Islet precursor cell (in vitro differentiated cells): ENCODE results near the gene ATP5MG.
"Not testable (repeated sequence)": the region's sequence is repeated elsewhere in the genome, so short reads cannot be mapped to it uniquely, and the experiment has no call there.

ENCODE experiments used
- DNase-seq: peaks from one replicate; pipeline ENCODE4 v3.0.0-alpha.2; 2018

The ATP5MG gene

DNA sequence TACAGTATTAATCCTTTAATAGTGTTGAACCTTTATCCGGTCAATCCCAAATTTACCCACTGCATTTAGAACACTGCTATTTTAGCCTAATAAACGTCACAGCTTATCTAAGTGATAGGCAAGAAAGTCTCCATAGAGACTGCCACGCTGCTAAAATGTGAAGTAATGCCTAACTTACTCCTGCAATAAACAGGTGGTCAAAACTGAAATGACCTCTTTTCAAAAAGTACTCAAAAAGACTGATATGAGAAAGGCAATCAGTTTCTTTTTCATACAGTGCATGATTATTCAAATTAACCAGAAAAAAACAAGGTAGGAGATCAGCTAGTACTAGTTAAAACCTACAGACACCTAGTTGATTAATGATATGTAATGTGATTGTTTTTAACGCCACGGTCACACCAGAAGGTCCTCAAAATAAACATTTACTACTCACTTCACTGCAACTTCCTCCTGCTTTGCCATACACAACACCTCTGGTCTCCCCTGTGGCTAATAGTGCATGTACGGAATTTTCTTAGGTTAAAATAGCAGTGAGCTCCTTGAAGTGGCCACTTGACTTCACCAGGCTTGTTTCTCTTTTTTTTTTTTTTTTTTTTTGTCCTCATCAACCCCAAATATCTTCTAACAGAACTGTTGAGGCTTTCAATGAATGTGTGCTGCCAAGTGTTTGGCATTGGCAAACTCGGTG is 8.8 kb downstream of the ATP5MG start:
- no peak for DNase-seq

DNA sequence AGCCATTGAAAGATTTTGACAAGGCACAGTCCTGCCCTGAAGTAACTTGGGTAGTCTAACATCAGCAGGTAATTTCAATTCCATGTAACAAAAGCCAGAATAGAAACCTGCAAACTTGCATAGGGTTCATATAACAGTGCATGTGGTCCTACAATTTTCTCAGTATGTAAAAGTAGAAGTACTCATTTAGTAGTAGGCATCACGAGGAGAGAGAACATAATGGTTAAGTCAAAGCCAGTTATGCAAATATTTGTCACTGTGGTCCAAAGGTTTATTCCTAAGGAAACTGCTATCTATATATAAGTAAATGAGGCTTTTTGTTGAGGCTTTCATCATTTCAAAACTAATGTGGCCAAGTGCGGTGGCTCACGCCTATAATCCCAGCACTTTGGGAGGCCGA is 10.1 kb downstream of the ATP5MG start:
- DNase-seq, result no peak

DNA sequence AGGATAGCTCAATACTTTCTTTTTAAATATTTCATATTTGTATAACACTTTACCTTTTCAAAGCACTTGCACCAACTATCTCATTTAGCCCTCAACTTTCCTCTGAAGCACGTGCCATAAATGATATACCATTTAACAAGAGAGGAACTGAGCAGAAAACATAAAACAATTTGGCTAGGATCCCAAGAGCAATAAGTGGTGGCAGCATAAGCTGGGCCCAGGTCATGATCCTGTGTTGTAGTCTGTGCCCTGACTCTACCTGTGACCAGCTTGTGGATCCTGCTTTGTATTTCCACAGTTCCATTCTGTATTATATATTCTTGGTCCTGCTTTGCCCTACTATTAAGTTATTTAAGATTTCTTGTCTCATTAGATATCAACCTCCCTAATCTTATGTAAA is 11.5 kb downstream of the ATP5MG start:
- no peak for DNase-seq

DNA sequence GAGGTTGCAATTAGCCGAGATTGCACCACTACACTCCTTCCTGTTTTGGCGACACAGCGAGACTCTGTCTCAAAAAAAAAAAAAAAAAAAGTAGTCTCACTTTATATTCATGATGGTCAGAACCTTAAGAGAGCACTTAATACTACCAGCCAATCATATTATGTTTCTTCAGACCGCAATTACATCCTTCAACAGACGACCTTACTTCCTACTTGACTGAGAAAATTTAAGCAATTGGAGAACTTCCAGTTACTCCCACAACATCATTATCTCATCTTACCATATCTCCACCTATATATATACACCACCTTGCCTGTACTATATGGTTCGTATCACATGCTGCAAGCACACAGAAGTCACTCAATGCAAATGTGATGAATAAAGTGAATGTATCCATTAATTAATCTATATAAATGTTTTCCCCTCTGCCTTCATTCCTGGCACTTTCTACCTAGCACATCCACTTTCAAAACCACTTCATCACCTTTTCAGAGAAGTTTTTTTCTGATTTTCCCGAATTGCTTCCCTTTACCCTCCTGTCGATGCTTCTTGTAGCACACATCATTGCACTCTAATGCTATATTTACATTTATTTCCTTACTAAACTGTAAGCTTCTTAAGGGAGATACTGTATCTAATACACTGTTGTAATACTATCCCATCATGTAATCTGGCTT is 13.8 kb downstream of the ATP5MG start:
- DNase-seq, result no peak

DNA sequence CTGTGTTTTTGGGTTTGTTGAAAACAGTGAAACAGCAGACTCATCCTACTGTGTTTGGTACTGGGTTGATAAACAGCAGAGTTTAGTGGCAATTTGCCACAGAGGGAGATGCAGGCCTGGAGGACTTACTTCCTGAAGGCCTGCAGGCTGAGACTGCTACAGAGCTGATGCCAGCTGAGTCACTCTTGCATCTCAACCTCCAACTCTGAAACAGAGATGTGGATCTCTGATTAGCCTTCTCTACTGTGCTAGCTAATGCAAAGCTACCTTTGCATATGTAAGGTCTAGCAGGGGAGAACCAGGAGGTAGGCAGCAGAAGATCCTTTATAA is 14.3 kb downstream of the ATP5MG start:
- DNase-seq, result peak; percentile 96

DNA sequence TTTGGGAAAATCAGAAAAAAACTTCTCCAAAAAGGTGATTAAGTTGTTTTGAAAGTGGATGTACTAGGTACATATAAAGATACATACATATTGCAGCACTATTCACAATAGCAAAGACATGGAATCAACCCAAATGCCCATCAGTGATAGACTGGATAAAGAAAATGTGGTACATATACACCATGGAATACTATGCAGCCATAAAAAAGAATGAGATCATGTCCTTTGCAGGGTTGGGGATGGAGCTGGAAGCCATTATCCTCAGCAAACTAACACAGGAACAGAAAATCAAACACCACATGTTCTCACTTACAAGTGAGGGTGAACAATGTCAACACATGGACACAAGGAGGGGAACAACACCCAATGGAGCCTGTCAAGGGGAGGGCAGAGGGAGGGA is 15.5 kb downstream of the ATP5MG start:
- DNase-seq, result not testable (repeated sequence)

DNA sequence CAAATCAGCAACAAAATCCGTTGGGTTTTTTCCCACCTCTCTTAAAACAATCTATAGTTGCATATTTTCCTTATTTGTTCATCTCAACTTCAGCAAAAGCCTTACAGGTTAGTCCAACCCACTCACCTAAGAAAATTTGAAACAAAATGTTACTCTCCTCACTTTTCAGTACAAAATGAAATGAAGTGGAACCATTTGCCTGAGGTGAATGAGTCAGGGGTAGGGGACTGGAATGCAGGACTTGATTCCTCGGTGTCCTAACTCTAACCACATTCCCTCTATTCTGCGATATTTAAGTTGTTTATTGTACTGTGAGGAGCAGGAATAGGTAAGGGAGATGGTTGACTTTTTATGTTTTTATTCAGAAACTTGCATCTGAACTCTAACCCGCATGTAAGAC is 16.4 kb downstream of the ATP5MG start:
- DNase-seq, result no peak

DNA sequence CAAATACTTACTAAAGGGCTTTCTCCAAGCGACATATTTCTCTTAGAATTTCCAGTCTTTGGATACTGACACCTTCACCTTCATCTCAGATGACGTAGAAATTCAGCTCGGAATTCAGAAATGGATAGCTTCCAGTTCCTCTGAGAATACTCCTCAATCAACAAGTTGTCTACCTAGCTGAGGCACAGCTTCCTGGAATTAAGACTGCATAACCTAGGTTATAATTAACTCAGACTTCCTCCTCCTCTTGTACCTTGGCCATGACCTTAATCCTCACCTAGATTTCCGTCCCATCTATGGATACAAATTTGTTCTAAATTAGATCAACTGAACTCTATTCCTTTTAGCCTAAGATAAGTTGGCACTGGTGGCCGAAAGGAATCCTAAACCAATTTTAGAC is 17.4 kb downstream of the ATP5MG start:
- DNase-seq, result no peak

DNA sequence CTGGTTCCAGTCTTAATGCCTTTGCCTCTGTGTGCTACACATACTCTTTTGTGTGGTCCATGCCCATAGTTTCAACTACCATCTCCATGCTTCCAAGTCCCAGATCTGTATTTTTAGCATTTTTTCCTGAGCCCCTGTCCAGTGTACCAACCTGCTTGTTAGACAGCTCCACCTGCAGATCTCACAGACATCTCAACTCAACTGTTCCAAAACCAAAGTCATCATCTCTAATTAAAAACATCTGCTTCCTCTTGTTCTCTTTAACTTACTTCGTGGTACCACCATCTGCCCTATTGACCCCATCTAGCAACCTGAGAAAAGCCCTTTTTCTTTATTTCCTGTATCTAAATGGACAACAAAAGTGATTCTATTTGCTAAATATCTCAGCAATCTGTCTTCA is 26.3 kb downstream of the ATP5MG start:
- DNase-seq, result no peak

DNA sequence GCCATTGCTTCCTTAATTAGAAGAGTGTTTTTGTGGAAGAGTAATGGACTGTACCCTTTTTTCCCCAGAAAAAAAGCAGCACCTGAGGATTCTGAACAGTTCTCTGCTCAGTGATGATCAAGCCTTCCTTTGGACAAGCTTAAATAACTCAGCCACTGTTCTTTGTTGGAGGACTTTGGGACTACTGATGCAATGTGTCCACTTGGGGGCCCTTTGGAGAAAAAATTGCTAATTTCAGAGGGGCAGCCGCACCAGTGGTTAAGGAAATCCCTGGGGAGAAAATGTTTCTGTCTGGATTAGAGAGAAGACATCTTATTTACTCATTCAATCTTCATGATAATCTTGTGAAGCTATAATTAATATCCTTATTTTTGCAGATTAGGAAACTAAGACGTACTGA is 29.6 kb downstream of the ATP5MG start:
- no peak for DNase-seq

DNA sequence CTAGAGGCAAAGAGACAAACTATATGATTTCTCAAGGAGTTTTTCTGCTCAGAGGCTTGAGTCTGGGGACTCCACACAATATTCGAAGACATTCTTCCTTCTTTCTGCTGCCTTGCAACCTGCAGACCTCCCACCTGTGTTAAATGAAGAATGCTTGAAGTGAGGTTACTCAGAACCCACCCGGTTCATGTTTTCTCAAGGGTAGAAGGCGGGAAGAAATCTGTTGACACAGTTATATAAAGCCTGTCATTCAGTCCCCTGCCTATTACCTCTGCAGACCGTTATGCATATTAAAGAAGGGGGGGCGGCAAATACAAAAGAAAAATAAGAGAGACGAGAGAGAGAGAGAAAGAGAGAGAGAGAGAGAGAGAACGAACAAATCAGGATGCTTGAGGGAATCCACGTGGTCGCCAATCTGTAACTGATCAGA is 32.7 kb downstream of the ATP5MG start:
- DNase-seq, result no peak

DNA sequence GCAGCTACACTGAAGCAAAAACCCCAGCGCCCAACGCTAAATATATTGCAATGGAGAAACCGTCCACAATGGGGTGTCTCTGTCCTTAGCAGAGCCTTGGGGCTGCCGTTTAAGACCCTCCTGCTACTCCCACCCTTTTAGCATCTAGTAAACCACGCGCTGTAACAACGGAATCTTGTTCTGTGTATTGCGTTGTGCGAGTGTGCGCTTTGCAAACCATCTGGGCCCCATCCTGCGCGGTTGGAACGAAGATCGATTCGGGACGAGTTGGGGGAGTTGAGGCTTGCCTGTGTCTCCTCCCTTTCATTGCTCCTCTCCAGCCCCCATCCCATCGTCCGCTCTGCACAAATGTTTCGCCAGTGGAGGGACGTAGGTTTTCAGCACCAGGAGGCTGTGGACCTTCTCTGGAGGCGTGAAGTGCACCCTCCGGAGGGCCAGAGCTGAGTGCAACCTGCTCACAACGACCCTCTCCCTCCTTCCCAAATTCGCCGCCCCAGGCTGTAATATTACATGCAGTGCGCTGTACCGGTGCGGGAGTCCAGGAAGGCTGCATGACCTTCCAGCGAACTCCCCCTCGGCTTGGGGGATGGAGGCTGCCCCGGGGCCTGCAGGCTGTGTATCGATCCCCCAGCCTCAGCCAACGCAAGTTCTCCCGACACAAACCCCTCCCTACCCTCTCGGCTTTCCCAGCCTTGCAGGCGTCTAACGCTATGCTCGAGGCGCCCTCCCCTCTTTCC is 33.3 kb downstream of the ATP5MG start:
- peak; percentile 77 for DNase-seq

DNA sequence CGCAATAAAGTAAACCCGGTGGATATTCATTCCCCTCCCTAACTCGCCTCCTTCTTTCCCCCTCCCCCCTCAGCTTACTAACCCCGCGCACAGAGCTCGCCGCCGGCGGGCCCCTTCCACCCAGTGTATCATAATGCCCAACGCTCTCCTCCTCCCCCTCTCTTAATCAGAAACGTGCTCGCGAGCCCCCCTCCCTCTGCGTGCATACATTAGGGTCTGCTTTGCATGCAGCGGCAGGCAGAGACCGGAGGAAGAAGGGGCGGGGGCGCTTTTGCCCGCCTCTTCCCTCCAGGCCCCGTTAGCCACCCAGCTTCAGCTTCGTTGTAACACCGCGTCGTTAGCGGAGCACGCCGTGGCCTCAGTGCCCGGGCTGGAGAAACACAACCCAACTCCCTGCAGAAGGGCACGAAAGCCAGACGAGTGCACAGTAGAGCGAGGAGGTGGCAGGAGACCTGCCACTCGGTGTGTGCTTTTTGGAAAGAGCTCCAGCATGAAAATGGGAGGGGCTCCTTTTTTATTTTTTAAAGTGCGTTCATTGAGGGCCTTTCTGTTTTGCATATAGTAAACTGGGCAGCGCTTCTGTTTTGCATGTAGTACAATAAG is 34.0 kb downstream of the ATP5MG start:
- DNase-seq, result peak; percentile 90

DNA sequence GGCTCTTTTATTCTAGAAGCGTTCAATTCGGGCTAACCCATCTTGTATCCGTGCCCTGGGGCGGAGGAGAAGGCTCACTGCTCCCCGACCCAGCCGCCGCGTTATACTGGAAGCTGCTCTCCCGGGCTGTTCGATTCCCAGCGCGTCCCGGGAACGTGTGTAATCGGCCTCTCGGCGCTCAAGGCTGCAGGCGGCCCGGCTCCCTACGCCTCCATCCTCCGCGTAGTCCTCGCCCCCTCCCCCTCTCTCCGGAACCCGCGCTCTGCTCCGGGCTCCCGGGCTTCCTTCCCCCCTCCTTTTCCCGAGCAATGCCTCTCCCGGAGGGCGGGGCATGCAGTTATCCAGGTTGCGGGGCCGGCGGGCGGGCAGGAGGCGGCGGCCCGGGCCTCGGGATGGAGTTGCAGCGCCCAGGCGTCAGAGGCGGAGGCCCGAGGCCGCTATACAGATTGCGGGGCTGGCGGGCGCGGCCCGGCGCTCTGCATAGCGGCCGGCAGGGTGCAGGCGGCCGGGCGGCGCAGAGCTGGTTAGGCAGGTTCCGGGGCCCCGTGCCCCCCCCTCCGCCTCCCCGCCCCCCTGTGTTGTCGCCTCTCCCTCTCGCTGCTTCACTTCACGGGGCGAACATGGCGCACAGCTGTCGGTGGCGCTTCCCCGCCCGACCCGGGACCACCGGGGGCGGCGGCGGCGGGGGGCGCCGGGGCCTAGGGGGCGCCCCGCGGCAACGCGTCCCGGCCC is 34.7 kb downstream of the ATP5MG start, which contains the start of gene KMT2A:
TSS of gene KMT2A (plus strand) at position 600 of the 732 bp plus-strand sequence. CDS start at position 621, 21 bp downstream.
- peak; percentile 98 for DNase-seq

DNA sequence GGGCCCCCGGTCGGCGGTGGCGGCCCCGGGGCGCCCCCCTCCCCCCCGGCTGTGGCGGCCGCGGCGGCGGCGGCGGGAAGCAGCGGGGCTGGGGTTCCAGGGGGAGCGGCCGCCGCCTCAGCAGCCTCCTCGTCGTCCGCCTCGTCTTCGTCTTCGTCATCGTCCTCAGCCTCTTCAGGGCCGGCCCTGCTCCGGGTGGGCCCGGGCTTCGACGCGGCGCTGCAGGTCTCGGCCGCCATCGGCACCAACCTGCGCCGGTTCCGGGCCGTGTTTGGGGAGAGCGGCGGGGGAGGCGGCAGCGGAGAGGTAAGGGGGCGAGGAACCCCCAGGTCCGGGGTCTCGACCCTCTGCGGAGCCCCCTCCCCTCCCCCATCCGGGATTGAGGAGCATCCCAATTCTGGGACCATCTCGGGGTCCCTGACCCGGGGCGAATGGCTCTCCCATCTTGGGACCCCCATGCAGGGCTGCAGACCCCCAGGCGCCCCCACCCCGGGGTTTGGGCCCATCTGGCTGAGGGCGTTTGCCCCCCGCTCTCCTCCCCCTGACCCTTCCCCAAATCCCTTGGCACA is 35.3 kb downstream of the ATP5MG start:
- peak; percentile 55 for DNase-seq

DNA sequence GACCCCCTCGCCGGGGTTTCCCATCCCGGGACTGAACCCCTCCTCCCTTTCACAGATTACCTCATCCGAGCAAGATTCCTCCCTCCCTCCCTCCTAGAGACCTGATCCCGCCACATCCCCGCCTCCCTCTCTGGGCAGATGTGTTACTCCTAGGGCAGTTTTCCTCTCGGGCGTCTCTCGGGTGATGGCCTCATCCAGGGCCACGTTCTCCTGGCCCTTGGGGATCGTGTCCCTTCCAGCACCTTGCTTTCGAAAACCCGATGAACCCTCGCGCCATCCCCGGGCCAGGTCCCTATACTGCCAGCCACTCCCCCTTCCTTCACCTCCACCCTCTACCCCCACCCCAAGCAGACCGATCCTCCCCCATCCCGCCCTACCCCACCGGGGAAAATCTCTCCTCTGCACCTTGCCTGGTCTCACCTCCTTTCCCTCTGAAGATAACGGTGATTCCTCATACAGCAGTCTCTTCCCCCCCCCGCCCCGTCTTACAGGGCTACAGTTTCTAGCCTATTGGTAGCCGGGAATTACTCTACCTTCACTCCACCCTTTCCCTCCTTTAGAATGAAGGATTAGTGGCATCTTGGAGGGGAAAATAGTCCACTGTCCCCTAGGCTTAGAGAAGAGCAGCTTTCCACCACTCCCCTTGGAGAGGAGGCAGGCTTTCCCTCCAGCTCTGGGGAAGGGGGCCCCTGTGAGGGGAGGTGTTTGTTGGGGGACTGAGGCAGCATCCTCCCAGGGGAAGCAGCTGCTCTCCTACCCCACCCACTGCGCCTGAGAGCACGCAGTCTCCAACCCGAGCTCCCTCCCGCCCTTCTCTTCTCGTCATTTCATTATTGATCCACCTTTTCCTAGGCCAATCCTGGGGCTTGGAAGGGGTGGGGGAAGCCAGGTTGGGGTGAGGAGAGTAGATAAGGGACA is 36.1 kb downstream of the ATP5MG start:
- peak; percentile 71 for DNase-seq

DNA sequence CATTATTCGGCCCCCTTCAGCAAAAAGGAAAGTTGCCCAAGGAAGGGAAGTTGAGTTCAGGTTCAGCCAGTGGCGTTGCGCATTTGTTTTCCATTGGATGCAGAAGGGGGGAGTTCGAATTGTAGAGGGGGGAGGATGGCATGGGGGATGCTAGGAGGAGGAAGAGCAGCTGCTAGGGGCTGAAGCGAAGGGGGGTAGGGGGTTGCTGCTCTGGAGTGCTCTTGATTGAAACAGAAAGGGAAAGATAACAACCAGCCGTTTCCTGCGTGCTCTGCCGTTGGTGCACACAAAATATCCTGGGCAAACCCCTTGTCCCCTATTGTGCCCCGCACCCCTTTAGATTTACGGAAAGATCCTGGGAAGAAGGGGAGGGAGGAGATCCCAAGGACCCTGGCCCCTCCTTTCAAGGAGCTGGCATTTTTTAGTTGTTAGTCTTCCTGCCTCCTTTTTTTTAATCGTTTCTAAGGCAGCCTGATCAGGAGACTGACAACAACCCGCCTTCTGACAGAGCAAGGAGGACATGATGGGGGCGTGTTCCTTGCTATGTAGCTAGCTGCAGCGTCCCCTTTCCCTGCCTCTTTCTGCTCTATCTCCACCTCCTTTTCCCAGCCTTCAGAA is 37.0 kb downstream of the ATP5MG start:
- DNase-seq, result peak; percentile 83

DNA sequence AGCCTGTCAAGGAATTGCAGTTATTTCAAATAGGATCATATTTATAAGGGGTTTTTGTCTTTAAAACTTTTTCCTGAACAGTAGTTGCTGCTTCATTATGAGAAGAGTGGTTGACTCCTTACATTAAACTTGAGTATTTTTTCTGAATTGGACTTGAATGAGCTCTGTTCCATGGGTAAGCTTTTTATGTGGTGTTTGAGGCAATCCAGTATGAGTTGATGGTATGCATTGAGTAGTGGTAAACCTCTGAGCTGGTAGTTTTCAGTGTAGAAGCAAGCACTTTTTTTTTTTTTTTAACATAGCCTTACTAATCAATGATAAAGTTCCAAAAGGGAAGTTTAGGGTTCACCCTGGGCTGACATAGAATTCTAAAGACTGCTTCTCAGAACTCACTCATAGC is 38.2 kb downstream of the ATP5MG start:
- no peak for DNase-seq

DNA sequence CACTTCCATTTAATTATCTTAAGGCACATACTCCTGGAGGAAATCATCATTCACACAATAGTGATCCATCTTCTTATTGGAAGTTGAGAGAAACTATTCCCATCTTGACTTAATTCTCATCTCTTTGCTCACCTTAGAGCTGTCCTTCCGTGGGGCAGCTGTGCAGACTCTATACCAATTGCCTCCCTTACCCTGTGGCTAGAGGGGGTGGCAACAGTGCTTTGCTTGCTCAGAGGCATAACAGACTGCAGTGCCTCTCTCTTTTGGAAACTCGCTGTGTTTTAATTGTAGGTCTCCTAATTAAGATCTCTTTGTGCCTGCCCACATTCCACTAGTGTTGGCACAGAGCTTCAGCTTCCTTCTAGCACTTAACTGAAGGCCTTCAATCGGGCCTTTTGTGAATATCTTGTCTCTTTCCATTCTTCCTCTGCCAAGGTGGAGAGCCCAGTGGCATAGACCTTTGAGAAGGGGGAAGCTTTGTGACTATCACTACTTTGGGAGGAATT is 40.4 kb downstream of the ATP5MG start:
- DNase-seq, result no peak

DNA sequence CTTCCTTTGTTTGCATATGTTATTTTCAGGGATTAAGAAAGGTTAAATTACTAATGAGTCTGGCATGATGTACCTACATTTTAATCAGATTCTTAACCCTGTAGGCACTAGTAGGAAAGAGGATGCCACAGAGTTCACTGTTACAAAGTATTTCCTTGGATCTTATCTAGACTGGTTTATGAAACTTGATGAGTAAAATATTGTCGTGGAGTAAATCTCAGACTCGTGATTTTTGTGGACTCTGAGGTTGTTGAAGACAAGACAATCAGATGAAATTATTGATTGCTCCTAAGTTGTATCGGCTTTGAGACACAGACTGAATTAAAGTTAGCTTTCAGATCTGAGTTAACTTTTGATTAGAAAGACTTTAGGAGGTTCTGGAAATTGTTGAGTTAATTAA is 40.9 kb downstream of the ATP5MG start:
- DNase-seq, result no peak
